Lung (tissue), 12 donors: ENCODE results near the gene KCNA3. TPM values are rescaled to one million over a fixed set of nuclear protein-coding genes. Genes with fewer than 3 reads are reported as not detected.
A peak's percentile ranks its signal among the peaks of the same experiment; 100 is the strongest.

ENCODE experiments used
- ATAC-seq: fragments of 200-7000 bp; cut with Tn5 transposase; one replicate; pipeline ENCODE4 v1.9.1; 2020; ENCODE audit warnings: moderate number of reproducible peaks; ENCODE audit not compliant: insufficient read depth, low FRiP score
- DNase-seq, 3 donors: peaks; one replicate each; pipeline ENCODE4 v3.0.0-alpha.2; 2013 to 2017
- H3K27ac ChIP-seq, 2 donors: one replicate each; pipeline ENCODE4 v1.5.1; 2013; ENCODE audit warnings: mild to moderate bottlenecking in 2 of 2, moderate library complexity in 2 of 2, control low read depth in 1 of 2, inconsistent platforms in 1 of 2, low read depth in 1 of 2, low read length in 1 of 2
- H3K27me3 ChIP-seq, 3 donors: one replicate each; pipeline ENCODE4 v1.5.1; 2013; ENCODE audit warnings: low read length in 2 of 3; ENCODE audit not compliant: control insufficient read depth in 3 of 3, insufficient read depth in 3 of 3
- H3K36me3 ChIP-seq, 4 donors: one replicate each; pipeline ENCODE4 v1.5.1; 2013; ENCODE audit warnings: low read length in 4 of 4, mild to moderate bottlenecking in 1 of 4, moderate library complexity in 1 of 4; ENCODE audit not compliant: control insufficient read depth in 4 of 4, insufficient read depth in 4 of 4
- H3K4me1 ChIP-seq, 5 donors: one replicate each; pipeline ENCODE4 v1.5.1; 2013; ENCODE audit warnings: low read length in 5 of 5, mild to moderate bottlenecking in 2 of 5, moderate library complexity in 1 of 5; ENCODE audit not compliant: control insufficient read depth in 5 of 5, insufficient read depth in 5 of 5
- H3K4me3 ChIP-seq: one replicate; pipeline ENCODE4 v1.5.1; 2013; ENCODE audit warnings: mild to moderate bottlenecking, control low read depth, moderate library complexity
- H3K9ac ChIP-seq, 2 donors: one replicate each; pipeline ENCODE4 v1.5.1; 2013; ENCODE audit warnings: low read length in 2 of 2, control low read depth in 1 of 2; ENCODE audit not compliant: insufficient read depth in 1 of 2
- H3K9me3 ChIP-seq, 4 donors: one replicate each; pipeline ENCODE4 v1.5.1; 2013; ENCODE audit warnings: low read length in 3 of 4, mild to moderate bottlenecking in 1 of 4, moderate library complexity in 1 of 4; ENCODE audit not compliant: control insufficient read depth in 4 of 4, insufficient read depth in 3 of 4
- CTCF ChIP-seq: IDR thresholded peaks from 2 replicates; pipeline ENCODE4 v1.5.1; 2012; ENCODE audit warnings: mild to moderate bottlenecking; ENCODE audit errors: control extremely low read depth, extremely low read depth
- WGBS, 2 donors: extraction: QIAGEN DNeasy Blood & Tissue Kit; methylation state at CpG; one replicate each; pipeline ENCODE4 v1.1.7; 2013; 5-methylcytosine and 5-hydroxymethylcytosine counted together
- polyA plus RNA-seq, 2 donors: library from polyadenylated mRNA; stranded (reverse); fragments of 200-250 nt; gene quantifications; one replicate each; pipeline ENCODE4 v1.2.1, GENCODE V29; 2013
- total RNA-seq, 2 donors: library from RNA; depleted of rRNA in 1 of 2; stranded (reverse); fragments of >200 nt in 1 of 2; gene quantifications; one replicate each; pipeline ENCODE4 v1.2.1, GENCODE V29; 2014 to 2021
- donor health status: control.
- donor health status: control.
- donor health status: Bipolar disorder and iron deficiency.
- donor health status: healthy.
- donor health status: DM: yes; HTN: yes; CAD: no.

Gene KCNA3
- total and polyA plus RNA-seq, 4 donors: 0.75 to 10.2 (median 3.9) TPM

GRCh38 chr1:110628323-110629105 is 46.2 kb downstream of the KCNA3 start:
- Histone ChIP-seq H3K4me1 (no peaks in the 10 kb centered on the region), H3K9ac (no peak overlapping the region), H3K4me3 (no peak overlapping the region), H3K27ac (peak overlapping the region in 1 of 2 donors; percentile 9), H3K36me3 (no peaks in the 10 kb centered on the region), H3K27me3 (peaks cover 0 to 15% (median 4%) of the 10 kb centered on the region in 3 donors), H3K9me3 (no peaks in the 10 kb centered on the region)
- no peak for DNase-seq
- 87 to 92% methylated on average over 6 of the region's 6 CpGs for WGBS, 2 donors
- ATAC-seq: no peak
- no peak for TF ChIP-seq CTCF

GRCh38 chr1:110627764-110628163 is 47.0 kb downstream of the KCNA3 start:
- Histone ChIP-seq H3K4me1 (no peaks in the 10 kb centered on the region), H3K36me3 (no peaks in the 10 kb centered on the region), H3K4me3 (no peak overlapping the region), H3K9ac (no peak overlapping the region), H3K27ac (no peak overlapping the region), H3K27me3 (peaks cover 0 to 22% (median 4%) of the 10 kb centered on the region in 3 donors), H3K9me3 (no peaks in the 10 kb centered on the region)
- TF ChIP-seq CTCF: no peak
- DNase-seq (no peak), ATAC-seq (no peak)
- WGBS, 2 donors: 63 to 64% methylated on average over 2 of the region's 2 CpGs

GRCh38 chr1:110626889-110627288 is 47.9 kb downstream of the KCNA3 start:
- H3K9ac ChIP-seq: no peak overlapping the region
- WGBS, 2 donors: 59 to 73% methylated on average over 7 of the region's 7 CpGs
- H3K4me1 ChIP-seq: no peaks in the 10 kb centered on the region
- no peaks in the 10 kb centered on the region for H3K36me3 ChIP-seq
- peaks cover 0 to 27% (median 4%) of the 10 kb centered on the region in 3 donors for H3K27me3 ChIP-seq
- no peak overlapping the region for H3K27ac ChIP-seq
- no peak for TF ChIP-seq CTCF
- no peak overlapping the region for H3K4me3 ChIP-seq
- no peaks in the 10 kb centered on the region for H3K9me3 ChIP-seq
- DNase-seq (no peak), ATAC-seq (no peak)

Other genes with a start within 250 kb of the KCNA3 start
- not detected for gene PROK1, start 223.8 kb downstream of the KCNA3 start, total RNA-seq
- under 1 TPM; 0.05 to 0.22 TPM for gene PROK1, start 223.8 kb downstream of the KCNA3 start, polyA plus RNA-seq
- gene KCNA10, start 155.8 kb downstream of the KCNA3 start, total RNA-seq: not detected
- not detected for gene KCNA10, start 155.8 kb downstream of the KCNA3 start, polyA plus RNA-seq
- under 1 TPM; 0.25 to 0.68 TPM for gene KCNA2, start 68.6 kb downstream of the KCNA3 start, total RNA-seq
- gene KCNA2, start 68.6 kb downstream of the KCNA3 start, polyA plus RNA-seq: under 1 TPM; 0.02 to 0.06 TPM
- gene CD53, start 198.2 kb upstream of the KCNA3 start, total RNA-seq: 100 to 1,000 TPM in 1 of 2 donors, 10 to 100 TPM in 1; 59.9 to 118 TPM
- gene CD53, start 198.2 kb upstream of the KCNA3 start, polyA plus RNA-seq: 100 to 1,000 TPM in 1 of 2 donors, 10 to 100 TPM in 1; 41.2 to 583 TPM